Ectodermal cell (in vitro differentiated cells): ENCODE measurements around the gene TAF3.

ENCODE experiments used
- H3K27ac ChIP-seq: 2 replicates; pipeline ENCODE4 v1.7.0; 2013; ENCODE audit warnings: mild to moderate bottlenecking, low read depth, low read length; ENCODE audit not compliant: insufficient read depth, poor library complexity, severe bottlenecking
- H3K27me3 ChIP-seq: 2 replicates; pipeline ENCODE4 v1.7.0; 2013; ENCODE audit warnings: mild to moderate bottlenecking, low read length; ENCODE audit not compliant: insufficient read depth, control insufficient read depth, poor library complexity, severe bottlenecking
- H3K36me3 ChIP-seq: one replicate; pipeline ENCODE4 v1.7.0; 2013; ENCODE audit warnings: low read length; ENCODE audit not compliant: control insufficient read depth, insufficient read depth
- H3K4me1 ChIP-seq: one replicate; pipeline ENCODE4 v1.7.0; 2013; ENCODE audit warnings: low read length; ENCODE audit not compliant: control insufficient read depth, insufficient read depth
- H3K4me3 ChIP-seq: 2 replicates; pipeline ENCODE4 v1.7.0; 2013; ENCODE audit warnings: low read depth, low read length, control low read depth; ENCODE audit not compliant: insufficient read depth
- H3K9me3 ChIP-seq: 2 replicates; pipeline ENCODE4 v1.7.0; 2013; ENCODE audit warnings: mild to moderate bottlenecking, low read length, moderate library complexity; ENCODE audit not compliant: control insufficient read depth
- WGBS, 2 experiments: methylation state at CpG; one replicate each; pipeline ENCODE4 v1.1.7; 2013; ENCODE audit warnings: missing lambda C conversion rate in 2 of 2; 5-methylcytosine and 5-hydroxymethylcytosine counted together

Gene TAF3

GRCh38 chr10:8049045-8049864 is 230.9 kb downstream of the TAF3 start:
- 1% methylated on average over 47 to 51 of the region's 51 CpGs for WGBS, 2 experiments

DNA sequence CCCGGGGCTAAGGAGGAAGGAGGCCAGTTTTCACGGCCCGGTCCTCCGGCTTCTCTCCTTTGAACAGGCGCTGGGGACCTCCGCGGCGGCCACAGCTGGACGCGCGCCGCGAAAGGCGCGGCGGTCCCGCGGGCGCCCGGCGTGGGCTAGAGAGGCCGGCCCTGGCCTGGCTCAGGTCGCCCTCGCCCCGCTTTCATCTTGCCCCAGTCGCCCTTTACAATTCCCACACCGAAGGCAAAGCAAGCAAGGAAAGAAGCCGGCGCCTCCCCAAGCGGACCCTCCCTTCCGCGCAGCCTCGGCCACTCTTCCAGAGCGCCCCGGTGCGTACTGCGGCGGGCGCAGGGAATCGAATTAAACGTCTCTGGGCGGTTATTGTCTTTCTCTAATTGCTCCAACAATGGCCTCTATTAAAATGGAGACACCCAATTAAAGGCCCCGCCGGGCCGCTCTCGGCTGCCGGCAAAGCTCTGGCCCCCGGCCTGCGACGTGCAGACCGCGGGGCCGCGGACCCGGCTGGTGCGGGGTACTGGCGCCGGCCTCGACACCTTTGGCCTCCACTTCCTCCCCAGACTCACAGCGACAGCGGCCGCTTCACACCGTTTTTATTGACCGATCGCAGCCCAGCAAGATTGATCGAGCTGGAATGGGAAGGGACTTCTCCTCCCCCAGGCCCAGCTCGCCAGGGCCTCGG is 231.7 kb downstream of the TAF3 start:
- Histone ChIP-seq H3K9me3 (no peaks in the 10 kb centered on the region), H3K27me3 (peaks cover 100% of the 10 kb centered on the region), H3K27ac (no peak overlapping the region), H3K4me1 (peaks cover 55% of the 10 kb centered on the region), H3K4me3 (peak overlapping the region; percentile 35), H3K36me3 (no peaks in the 10 kb centered on the region)
- 0% methylated on average over 68 of the region's 68 CpGs for WGBS, 2 experiments

More at GRCh38 chr10:8049045-8049864, 230.9 kb downstream of the TAF3 start:
- no peaks in the 10 kb centered on the region for H3K9me3 ChIP-seq
- peak overlapping the region; percentile 35 for H3K4me3 ChIP-seq
- no peak overlapping the region for H3K27ac ChIP-seq
- peaks cover 100% of the 10 kb centered on the region for H3K27me3 ChIP-seq
- H3K36me3 ChIP-seq, result no peaks in the 10 kb centered on the region
- peaks cover 60% of the 10 kb centered on the region for H3K4me1 ChIP-seq

DNA sequence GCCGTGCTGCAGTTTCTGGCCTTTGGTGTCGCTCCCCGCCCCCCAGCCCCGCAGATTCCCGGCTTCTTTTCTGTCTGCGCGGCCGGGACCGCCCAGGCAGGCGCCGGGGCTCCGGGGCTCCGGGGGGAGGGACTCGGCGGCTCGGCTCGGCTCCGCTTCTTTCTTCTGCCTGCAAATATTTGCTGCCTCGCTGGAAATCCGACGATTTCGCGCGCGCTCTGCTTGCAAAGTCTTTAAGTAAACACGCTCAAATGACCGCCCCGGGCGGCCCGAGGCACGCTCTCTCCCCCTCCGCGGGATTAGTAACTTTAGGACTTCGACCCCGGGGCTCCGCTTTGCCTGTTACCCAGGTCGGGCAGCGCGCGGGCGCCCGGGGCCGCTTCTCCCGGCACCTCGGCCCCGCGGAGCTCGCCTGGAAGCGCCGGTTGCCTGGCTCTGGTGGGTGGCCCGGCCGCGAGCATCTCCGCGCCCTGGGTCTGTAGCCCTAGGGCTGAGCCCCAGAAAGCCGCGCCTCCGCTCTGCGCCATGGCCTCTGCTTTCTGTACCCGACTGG is 232.3 kb downstream of the TAF3 start:
- WGBS, 2 experiments, result 0% methylated on average over 59 of the region's 60 CpGs
- Histone ChIP-seq H3K27me3 (peaks cover 100% of the 10 kb centered on the region), H3K36me3 (no peaks in the 10 kb centered on the region), H3K4me3 (peak overlapping the region; percentile 35), H3K27ac (no peak overlapping the region), H3K9me3 (no peaks in the 10 kb centered on the region), H3K4me1 (peaks cover 52% of the 10 kb centered on the region)

DNA sequence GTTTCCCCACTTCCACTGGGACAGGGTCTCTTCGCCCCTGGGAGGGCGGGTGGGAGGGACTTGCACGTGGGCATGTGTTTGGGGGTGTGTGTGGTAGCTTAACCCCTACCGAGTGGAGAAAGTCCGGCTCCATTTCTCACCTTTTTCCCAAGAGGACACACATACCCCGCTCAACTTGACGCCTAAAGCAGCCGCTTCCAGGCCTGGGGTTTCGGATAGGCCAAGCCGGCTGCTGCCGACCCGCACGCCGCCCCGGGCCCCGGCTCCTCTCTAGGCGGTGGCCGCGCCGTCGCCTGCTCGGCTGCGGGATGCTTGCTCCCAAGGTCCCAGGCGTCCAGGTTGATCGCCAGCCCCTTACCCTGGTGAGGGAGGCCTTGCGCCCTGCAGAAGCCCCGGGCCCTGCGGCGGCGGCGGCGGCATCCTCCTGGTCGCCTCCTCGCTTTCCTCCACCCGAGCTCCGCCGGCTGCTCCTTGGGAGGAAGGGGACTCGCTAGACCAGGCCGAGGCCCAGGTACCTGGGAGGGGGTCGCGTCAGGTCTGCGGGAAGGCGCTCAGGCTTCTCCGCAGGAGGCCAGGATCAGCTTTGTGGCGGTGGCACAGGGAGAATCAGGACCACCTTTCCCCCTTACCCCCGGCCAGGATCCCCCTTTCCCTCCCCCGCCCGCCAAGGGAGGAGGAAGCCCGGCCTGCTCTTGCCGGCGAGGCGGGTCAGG is 233.0 kb downstream of the TAF3 start:
- H3K9me3 ChIP-seq, result no peaks in the 10 kb centered on the region
- 0% methylated on average over 47 to 52 of the region's 52 CpGs for WGBS, 2 experiments
- H3K4me3 ChIP-seq, result peak overlapping the region; percentile 35
- no peak overlapping the region for H3K27ac ChIP-seq
- no peaks in the 10 kb centered on the region for H3K36me3 ChIP-seq
- H3K27me3 ChIP-seq, result peaks cover 100% of the 10 kb centered on the region
- peaks cover 46% of the 10 kb centered on the region for H3K4me1 ChIP-seq

DNA sequence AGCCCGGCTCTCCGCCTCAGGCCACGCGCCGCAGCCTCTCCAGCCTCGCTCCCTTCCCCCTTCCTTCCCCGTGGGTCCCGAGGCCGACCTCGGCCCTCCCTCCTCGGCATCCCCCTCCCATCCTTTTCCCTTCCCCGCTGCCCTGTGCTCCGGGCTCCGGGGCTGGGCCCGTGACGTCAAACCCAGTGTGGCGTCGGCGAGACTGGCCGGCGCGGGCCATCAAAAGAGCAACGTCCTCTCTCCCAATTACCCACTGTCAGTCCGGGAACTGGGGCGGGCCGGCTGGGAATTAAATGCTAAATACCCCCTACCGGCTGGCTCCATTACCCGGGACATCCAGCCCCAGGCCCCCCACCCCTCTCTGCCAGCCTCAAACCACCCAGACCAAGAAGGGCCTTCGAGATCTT is 233.5 kb downstream of the TAF3 start:
- H3K27ac ChIP-seq, result no peak overlapping the region
- no peaks in the 10 kb centered on the region for H3K36me3 ChIP-seq
- H3K4me1 ChIP-seq, result peaks cover 40% of the 10 kb centered on the region
- 0% methylated on average over 29 of the region's 29 CpGs for WGBS, 2 experiments
- H3K4me3 ChIP-seq, result peak overlapping the region; percentile 33
- H3K27me3 ChIP-seq, result peaks cover 100% of the 10 kb centered on the region
- no peaks in the 10 kb centered on the region for H3K9me3 ChIP-seq

DNA sequence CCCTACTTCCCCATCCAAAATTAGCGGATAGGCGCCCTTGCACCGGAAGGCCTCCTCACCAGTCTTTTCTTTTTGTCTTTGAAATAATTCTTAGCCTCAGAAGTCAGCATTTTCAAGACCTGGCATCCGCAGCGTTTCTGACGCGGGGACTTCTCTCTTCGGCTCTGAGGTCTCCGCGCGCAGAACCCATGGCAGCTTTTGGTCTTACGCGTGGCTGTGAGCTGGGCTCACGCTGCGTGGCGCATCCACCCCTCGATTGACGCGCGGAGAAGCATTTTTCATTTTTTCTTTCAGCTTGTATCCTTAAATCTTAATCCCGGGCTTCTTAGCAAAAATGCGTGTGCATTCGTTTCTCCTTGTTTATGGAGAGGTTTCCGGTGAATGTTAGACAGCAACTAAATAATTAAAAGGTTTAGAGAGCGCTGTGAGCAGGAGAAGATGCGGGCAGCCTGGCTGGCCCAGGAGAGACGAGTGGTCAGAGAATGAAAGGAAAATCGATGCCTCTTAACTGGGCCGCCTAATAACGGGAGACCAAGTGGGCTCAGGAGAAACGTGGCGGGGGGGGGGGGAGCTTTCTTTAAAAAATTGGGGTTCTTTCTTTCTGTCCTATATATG is 234.1 kb downstream of the TAF3 start:
- Histone ChIP-seq H3K4me1 (peaks cover 34% of the 10 kb centered on the region), H3K36me3 (no peaks in the 10 kb centered on the region), H3K27ac (no peak overlapping the region), H3K9me3 (no peaks in the 10 kb centered on the region), H3K4me3 (peak overlapping the region; percentile 33), H3K27me3 (peaks cover 100% of the 10 kb centered on the region)
- 2 to 3% methylated on average over 32 of the region's 32 CpGs for WGBS, 2 experiments

GRCh38 chr10:8052956-8053445 is 234.7 kb downstream of the TAF3 start:
- Histone ChIP-seq H3K27me3 (peaks cover 100% of the 10 kb centered on the region), H3K36me3 (no peaks in the 10 kb centered on the region), H3K9me3 (no peaks in the 10 kb centered on the region), H3K4me1 (peaks cover 29% of the 10 kb centered on the region), H3K27ac (no peak overlapping the region), H3K4me3 (peak overlapping the region; percentile 14)
- WGBS, 2 experiments, result 1 to 3% methylated on average over 11 to 17 of the region's 17 CpGs

DNA sequence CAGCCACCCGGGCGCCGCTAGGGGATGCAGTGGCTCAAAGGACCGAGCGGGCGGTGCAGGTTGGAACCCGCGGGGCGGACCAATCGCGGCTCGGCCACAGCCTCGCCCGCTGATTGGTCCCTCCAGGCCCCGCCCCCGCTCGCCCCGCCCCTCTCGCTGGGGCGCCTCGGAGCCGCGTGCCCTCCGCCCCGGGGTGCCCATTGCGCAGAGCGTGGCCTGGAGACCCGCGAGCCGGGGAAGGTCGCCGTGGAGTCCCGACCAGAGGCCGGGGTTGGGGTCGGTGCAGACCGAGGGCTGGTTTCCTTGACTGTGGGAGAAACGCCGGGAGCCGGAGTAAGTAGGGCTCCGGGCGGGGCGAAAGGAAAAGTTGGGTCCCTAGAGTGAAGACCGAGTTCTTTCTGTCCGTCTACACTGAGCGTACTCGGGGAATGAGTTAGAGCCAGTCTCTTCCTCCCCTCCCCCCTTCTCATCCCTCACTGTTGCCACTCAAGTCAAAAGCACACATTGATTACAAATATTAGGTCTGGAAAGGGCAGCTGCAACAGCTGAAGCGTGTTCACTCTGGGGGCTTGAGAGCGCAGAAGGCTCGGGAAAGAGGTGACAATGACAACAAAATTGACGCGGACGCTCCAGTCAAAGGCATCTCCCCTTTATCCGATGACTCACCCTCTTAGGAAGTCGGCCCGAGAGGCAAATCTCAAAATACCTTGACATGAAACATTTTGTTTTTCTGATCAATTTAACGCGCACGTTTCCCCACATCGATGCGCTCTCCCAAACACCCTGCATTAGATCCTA is 235.3 kb downstream of the TAF3 start:
- no peak overlapping the region for H3K27ac ChIP-seq
- H3K4me3 ChIP-seq, result peak overlapping the region; percentile 30
- H3K4me1 ChIP-seq, result peaks cover 24% of the 10 kb centered on the region
- no peaks in the 10 kb centered on the region for H3K9me3 ChIP-seq
- H3K27me3 ChIP-seq, result peaks cover 100% of the 10 kb centered on the region
- no peaks in the 10 kb centered on the region for H3K36me3 ChIP-seq
- WGBS, 2 experiments, result 0 to 1% methylated on average over 60 of the region's 60 CpGs

- Histone ChIP-seq H3K36me3 (no peaks in the 10 kb centered on the region), H3K27ac (no peak overlapping the region), H3K4me1 (peaks cover 21% of the 10 kb centered on the region), H3K9me3 (no peaks in the 10 kb centered on the region), H3K4me3 (peak overlapping the region; percentile 30), H3K27me3 (peaks cover 100% of the 10 kb centered on the region)
- WGBS, 2 experiments, result 0 to 1% methylated on average over 25 of the region's 25 CpGs
These were observed 235.9 kb downstream of the TAF3 start for GRCh38 chr10:8054244-8054493.
